IMR-90 (cell line): ENCODE measurements around the gene PWWP3B. TPM values are rescaled to one million over a fixed set of nuclear protein-coding genes. Genes with fewer than 3 reads are reported as not detected.

ENCODE experiments used
- ATAC-seq: fragments of 200-7000 bp; cut with Tn5 transposase; 2 replicates; pipeline ENCODE4 v1.9.1; 2020; ENCODE audit warnings: low read depth, mild to moderate bottlenecking, moderate library complexity
- BruUV-seq: library from RNA; stranded (reverse); fragments of 400-500 nt; replicated peaks from 2 replicates; lab custom pipeline; 2021; lab: Mats Ljungman, UMichigan
- CTCF ChIA-PET: fragments of 300-600 bp; formaldehyde crosslinking; extraction: SDS; loops from one replicate; lab custom pipeline; 2021; ENCODE audit warnings: antibody characterized with exemption; lab: Yijun Ruan, JAX
- POLR2A ChIA-PET: fragments of 300-600 bp; sonication (Branson Sonifier 250); formaldehyde crosslinking; loops from one replicate; lab custom pipeline; 2022; ENCODE audit warnings: antibody characterized with exemption; ENCODE audit not compliant: unreplicated experiment; lab: Charles Lee
- DNase-seq: peaks from one replicate; pipeline ENCODE4 v3.0.0; 2013
- H2AFZ ChIP-seq: replicated peaks from 2 replicates; pipeline ENCODE3; 2013; ENCODE audit warnings: low read length, mild to moderate bottlenecking; ENCODE audit not compliant: poor library complexity
- H2AK5ac ChIP-seq: 2 replicates; pipeline ENCODE4 v1.6.1; 2013; ENCODE audit warnings: low read depth, low read length, inconsistent platforms
- H2AK9ac ChIP-seq: replicated peaks from 2 replicates; pipeline ENCODE3; 2013; ENCODE audit warnings: mild to moderate bottlenecking, low read depth, low read length, moderate library complexity; ENCODE audit not compliant: poor library complexity
- H2BK120ac ChIP-seq: 2 replicates; pipeline ENCODE4 v1.6.1; 2013; ENCODE audit warnings: low read depth, low read length, inconsistent platforms
- H2BK15ac ChIP-seq: 3 replicates; pipeline ENCODE4 v1.6.1; 2013; ENCODE audit warnings: low read depth, low read length, inconsistent platforms
- H2BK20ac ChIP-seq: 2 replicates; pipeline ENCODE4 v1.6.1; 2013; ENCODE audit warnings: low read depth, mild to moderate bottlenecking, inconsistent platforms, low read length, moderate library complexity
- H2BK5ac ChIP-seq: 2 replicates; pipeline ENCODE4 v1.6.1; 2013; ENCODE audit warnings: mild to moderate bottlenecking, low read depth, low read length, inconsistent platforms; ENCODE audit not compliant: poor library complexity, severe bottlenecking
- H3K14ac ChIP-seq: replicated peaks from 2 replicates; pipeline ENCODE4 v1.6.1; 2013; ENCODE audit warnings: low read depth, low read length, inconsistent platforms
- H3K18ac ChIP-seq: 2 replicates; pipeline ENCODE4 v1.6.1; 2013; ENCODE audit warnings: low read depth, low read length, control low read depth
- H3K23ac ChIP-seq: 2 replicates; pipeline ENCODE4 v1.6.1; 2013; ENCODE audit warnings: low read depth, low read length, inconsistent platforms
- H3K27ac ChIP-seq: 2 replicates; pipeline ENCODE4 v1.5.1; 2013; ENCODE audit warnings: mild to moderate bottlenecking, control low read depth, low read length; ENCODE audit not compliant: insufficient read depth
- H3K27me3 ChIP-seq: 2 replicates; pipeline ENCODE4 v1.6.1; 2013; ENCODE audit warnings: low read length; ENCODE audit not compliant: control insufficient read depth, insufficient read depth
- H3K36me3 ChIP-seq: 2 replicates; pipeline ENCODE4 v1.6.1; 2013; ENCODE audit warnings: low read length, mixed read lengths; ENCODE audit not compliant: control insufficient read depth, insufficient read depth
- H3K4ac ChIP-seq: 2 replicates; pipeline ENCODE4 v1.6.1; 2013; ENCODE audit warnings: low read depth, low read length, inconsistent platforms
- H3K4me1 ChIP-seq: 2 replicates; pipeline ENCODE4 v1.6.1; 2013; ENCODE audit warnings: low read length, mixed read lengths; ENCODE audit not compliant: control insufficient read depth, insufficient read depth
- H3K4me2 ChIP-seq: 2 replicates; pipeline ENCODE4 v1.6.1; 2013; ENCODE audit warnings: low read depth, mild to moderate bottlenecking, control low read depth, low read length, moderate library complexity
- H3K4me3 ChIP-seq: 2 replicates; pipeline ENCODE4 v1.5.1; 2013; ENCODE audit warnings: low read depth, mild to moderate bottlenecking, control low read depth, low read length, moderate library complexity; ENCODE audit not compliant: insufficient read depth
- H3K56ac ChIP-seq: 2 replicates; pipeline ENCODE4 v1.6.1; 2013; ENCODE audit warnings: low read length, inconsistent platforms; ENCODE audit not compliant: insufficient read depth; ENCODE audit errors: extremely low read depth
- H3K79me1 ChIP-seq, 2 experiments: 2 replicates each; pipeline ENCODE4 v1.6.1; 2013; ENCODE audit warnings: low read length in 2 of 2, inconsistent platforms in 1 of 2, low read depth in 1 of 2
- H3K9ac ChIP-seq: 2 replicates; pipeline ENCODE4 v1.6.1; 2013; ENCODE audit warnings: low read depth, low read length, control low read depth
- H3K9me1 ChIP-seq: 2 replicates; pipeline ENCODE4 v1.6.1; 2013; ENCODE audit warnings: low read length, inconsistent platforms; ENCODE audit not compliant: insufficient read depth
- H3K9me3 ChIP-seq: 2 replicates; pipeline ENCODE4 v1.6.1; 2013; ENCODE audit warnings: low read length; ENCODE audit not compliant: control insufficient read depth, insufficient read depth
- H4K20me1 ChIP-seq: 2 replicates; pipeline ENCODE4 v1.6.1; 2013; ENCODE audit warnings: low read length, inconsistent platforms; ENCODE audit not compliant: insufficient read depth
- H4K5ac ChIP-seq: 2 replicates; pipeline ENCODE4 v1.6.1; 2013; ENCODE audit warnings: mild to moderate bottlenecking, low read depth, low read length, control low read depth
- H4K8ac ChIP-seq, 2 experiments: 2 replicates each; pipeline ENCODE4 v1.6.1; 2013; ENCODE audit warnings: low read depth in 2 of 2, low read length in 2 of 2, control low read depth in 1 of 2, inconsistent platforms in 1 of 2
- H4K91ac ChIP-seq: 2 replicates; pipeline ENCODE4 v1.6.1; 2013; ENCODE audit warnings: low read depth, low read length, inconsistent platforms; ENCODE audit not compliant: insufficient read depth
- BHLHE40 ChIP-seq: fragments of 150-350 bp; IDR thresholded peaks from 2 replicates; pipeline ENCODE4 v1.6.1; 2016; ENCODE audit warnings: mild to moderate bottlenecking, low read depth, low read length
- CEBPB ChIP-seq: IDR thresholded peaks from 2 replicates; pipeline ENCODE4 v1.6.1; 2012; ENCODE audit warnings: low read depth, low read length, improper control_type of control experiment
- CHD1 ChIP-seq: IDR thresholded peaks from 2 replicates; pipeline ENCODE4 v1.6.1; 2012; ENCODE audit warnings: low read depth, low read length, improper control_type of control experiment
- CTCF ChIP-seq: conservative IDR thresholded peaks from 2 replicates; pipeline ENCODE4 v1.5.1; 2012; ENCODE audit warnings: mild to moderate bottlenecking, low read depth, low read length, improper control_type of control experiment
- FOS ChIP-seq: fragments of 150-350 bp; IDR thresholded peaks from 2 replicates; pipeline ENCODE4 v1.6.1; 2016; ENCODE audit warnings: low read depth, low read length
- MAFK ChIP-seq: IDR thresholded peaks from 2 replicates; pipeline ENCODE4 v1.6.1; 2012; ENCODE audit warnings: low read depth, low read length, improper control_type of control experiment
- MAZ ChIP-seq: IDR thresholded peaks from 2 replicates; pipeline ENCODE4 v1.6.1; 2012; ENCODE audit warnings: low read depth, mild to moderate bottlenecking, low read length, improper control_type of control experiment, moderate library complexity, borderline replicate concordance
- MXI1 ChIP-seq: IDR thresholded peaks from 2 replicates; pipeline ENCODE4 v1.6.1; 2012; ENCODE audit warnings: low read depth, mild to moderate bottlenecking, low read length, moderate library complexity, borderline replicate concordance
- NFE2L2 ChIP-seq: fragments of 150-350 bp; IDR thresholded peaks from 2 replicates; pipeline ENCODE4 v1.6.1; 2016; ENCODE audit warnings: low read depth, mild to moderate bottlenecking, low read length
- POLR2A ChIP-seq: IDR thresholded peaks from 2 replicates; pipeline ENCODE4 v1.6.1; 2012; ENCODE audit warnings: mild to moderate bottlenecking, low read depth, low read length
- RAD21 ChIP-seq: IDR thresholded peaks from 2 replicates; pipeline ENCODE4 v1.6.1; 2012; ENCODE audit warnings: low read length, improper control_type of control experiment
- RCOR1 ChIP-seq: IDR thresholded peaks from 2 replicates; pipeline ENCODE4 v1.6.1; 2012; ENCODE audit warnings: mild to moderate bottlenecking, low read length, improper control_type of control experiment; ENCODE audit not compliant: insufficient replicate concordance
- RFX5 ChIP-seq: IDR thresholded peaks from 2 replicates; pipeline ENCODE4 v1.8.0; 2012; ENCODE audit warnings: low read depth, mild to moderate bottlenecking, low read length, moderate library complexity
- SMC3 ChIP-seq: fragments of 150-350 bp; IDR thresholded peaks from 2 replicates; pipeline ENCODE4 v1.6.1; 2016; ENCODE audit warnings: low read depth, mild to moderate bottlenecking, antibody characterized with exemption, low read length, moderate library complexity
- WGBS, 2 experiments: methylation state at CpG; one replicate each; pipeline versions ENCODE4 v1.1.5 to v1.1.7; 2013; ENCODE audit warnings: missing lambda C conversion rate in 2 of 2; ENCODE audit not compliant: insufficient read length in 1 of 2; ENCODE audit errors: extremely low coverage in 2 of 2; 5-methylcytosine and 5-hydroxymethylcytosine counted together
- dilution Hi-C: fragments of 300-500 bp; cut with HindIII; formaldehyde crosslinking; loops from one replicate; pipeline ENCODE4 v1.14.3; 2018; ENCODE audit warnings: low sequenced_read_pairs; ENCODE audit not compliant: unreplicated experiment
- in situ Hi-C: fragments of 300-500 bp; cut with MboI; formaldehyde crosslinking; loops from 3 replicates; pipeline ENCODE4 v1.14.3; 2019; ENCODE audit warnings: low sequenced_read_pairs, inconsistent platforms, mixed read lengths
- intact Hi-C: fragments of 100-400 bp; cut with micrococcal nuclease; formaldehyde crosslinking; loops from 2 replicates; pipeline ENCODE4 v1.10.0; 2022
- polyA plus RNA-seq, 3 experiments: library from polyadenylated mRNA; depleted of rRNA; stranded (reverse); fragments of >200 nt; gene quantifications; 2 replicates each; pipeline ENCODE4 v1.2.3, GENCODE V29; 2012; ENCODE audit warnings: low replicate concordance in 1 of 3
- total RNA-seq: library from RNA; depleted of rRNA; stranded (reverse); fragments of >200 nt; gene quantifications from 2 replicates; pipeline ENCODE4 v1.2.3, GENCODE V29; 2012
- TF ChIP-seq, protein P1 (sequence below): fragments of 150-350 bp; IDR thresholded peaks from 2 replicates; pipeline ENCODE4 v1.6.1; 2017; ENCODE audit warnings: mild to moderate bottlenecking, antibody characterized with exemption, low read length, low read depth

PWWP3B gene
- total and polyA plus RNA-seq, 2 of the 4 experiments (the other 2 are of a cell fraction), result not detected

- H2AK5ac ChIP-seq, result no peak overlapping the region
- dilution Hi-C loops, result no loop called here
- POLR2A ChIA-PET, result no interaction called here
- H3K4me3 ChIP-seq, result no peak overlapping the region
- in situ Hi-C loops, result no loop called here
- no peaks in the 10 kb centered on the region for H3K4me1 ChIP-seq
- no peak overlapping the region for H3K14ac ChIP-seq
- no peak overlapping the region for H4K91ac ChIP-seq
- no peak overlapping the region for H2BK120ac ChIP-seq
- H3K9ac ChIP-seq, result no peak overlapping the region
- WGBS, 2 experiments, result 13% methylated on average over 3 of the region's 22 CpGs; no CpG with 5 or more reads in 1 of the 2 experiments
- no peaks in the 10 kb centered on the region for H3K36me3 ChIP-seq
- H3K23ac ChIP-seq, result no peak overlapping the region
- H4K8ac ChIP-seq, result no peak overlapping the region
- BruUV-seq, result no TSS peak
- no peaks in the 10 kb centered on the region for H3K79me1 ChIP-seq
- H3K27ac ChIP-seq, result no peak overlapping the region
- no peak overlapping the region for H3K18ac ChIP-seq
- no peak overlapping the region for H2AK9ac ChIP-seq
- H3K9me3 ChIP-seq, result no peaks in the 10 kb centered on the region
- intact Hi-C loops, result no loop called here
- no peaks in the 10 kb centered on the region for H3K27me3 ChIP-seq
- H4K5ac ChIP-seq, result no peak overlapping the region
- no peak overlapping the region for H2BK15ac ChIP-seq
- no peak overlapping the region for H3K4me2 ChIP-seq
- no peak overlapping the region for H3K56ac ChIP-seq
- no peak overlapping the region for H2BK5ac ChIP-seq
- H2BK20ac ChIP-seq, result no peak overlapping the region
- H2AFZ ChIP-seq, result no peak overlapping the region
- H3K9me1 ChIP-seq, result no peaks in the 10 kb centered on the region
- no peak overlapping the region for H3K4ac ChIP-seq
- no peak for ATAC-seq
- CTCF ChIA-PET, result no interaction called here
- no peak for DNase-seq
- no peaks in the 10 kb centered on the region for H4K20me1 ChIP-seq
- TF ChIP-seq CEBPB (no peak), CHD1 (no peak), RCOR1 (no peak), MAFK (no peak), BHLHE40 (no peak), RAD21 (no peak), NFE2L2 (no peak), POLR2A (no peak), CTCF (no peak), MXI1 (no peak), MAZ (no peak), FOS (no peak), RFX5 (no peak), SMC3 (no peak)
- TF ChIP-seq, protein P1, sequence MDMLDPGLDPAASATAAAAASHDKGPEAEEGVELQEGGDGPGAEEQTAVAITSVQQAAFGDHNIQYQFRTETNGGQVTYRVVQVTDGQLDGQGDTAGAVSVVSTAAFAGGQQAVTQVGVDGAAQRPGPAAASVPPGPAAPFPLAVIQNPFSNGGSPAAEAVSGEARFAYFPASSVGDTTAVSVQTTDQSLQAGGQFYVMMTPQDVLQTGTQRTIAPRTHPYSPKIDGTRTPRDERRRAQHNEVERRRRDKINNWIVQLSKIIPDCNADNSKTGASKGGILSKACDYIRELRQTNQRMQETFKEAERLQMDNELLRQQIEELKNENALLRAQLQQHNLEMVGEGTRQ, result no peak
These were observed 9.2 kb downstream of the PWWP3B start for GRCh38 chrX:106177106-106177981.
